ENCODE data around the gene AGO4. TPM values are rescaled to one million over a fixed set of nuclear protein-coding genes. Genes with fewer than 3 reads are reported as not detected.

Gene AGO4
- total RNA-seq, 1 donor from 2014 or later = 21.4 TPM

- H3K4me3 Mint-ChIP-seq = no peak overlapping the region
- no peaks in the 10 kb centered on the region for H3K9me3 Mint-ChIP-seq
- no peaks in the 10 kb centered on the region for H3K27me3 Mint-ChIP-seq
- H3K27ac Mint-ChIP-seq = no peak overlapping the region
- no peak for TF ChIP-seq CTCF (conservative IDR thresholded peaks at IDR 0.05)
- peaks cover 36% of the 10 kb centered on the region for H3K36me3 Mint-ChIP-seq
- DNase-seq (ENCODE audit: extremely low spot score, unreplicated experiment) = no peak
- no peaks in the 10 kb centered on the region for H3K4me1 Mint-ChIP-seq (ENCODE audit: unreplicated experiment)
Measured at GRCh38 chr1:35902671-35903070, 94.9 kb downstream of the AGO4 start.

Other genes with a start within 250 kb of the AGO4 start
- 1.3 and 1.4 TPM in 2 replicates for gene TFAP2E, start 234.7 kb upstream of the AGO4 start, total RNA-seq (ENCODE audit: low replicate concordance)
- 62.9 and 66.3 TPM in 2 replicates for gene PSMB2, start 166.5 kb upstream of the AGO4 start, total RNA-seq (ENCODE audit: low replicate concordance)
- 3.3 and 10.0 TPM in 2 replicates for gene C1orf216, start 89.1 kb upstream of the AGO4 start, total RNA-seq (ENCODE audit: low replicate concordance)
- 11.2 and 29.7 TPM in 2 replicates for gene CLSPN, start 38.0 kb upstream of the AGO4 start, total RNA-seq (ENCODE audit: low replicate concordance)
- 37.3 and 47.7 TPM in 2 replicates for gene AGO1, start 75.2 kb downstream of the AGO4 start, total RNA-seq (ENCODE audit: low replicate concordance)
- 20.1 and 30.6 TPM in 2 replicates for gene AGO3, start 123.1 kb downstream of the AGO4 start, total RNA-seq (ENCODE audit: low replicate concordance)